ENCODE results near the gene RASGEF1C.
"Not testable (repeated sequence)": the region's sequence is repeated elsewhere in the genome, so short reads cannot be mapped to it uniquely, and the experiment has no call there.

Gene RASGEF1C

DNA sequence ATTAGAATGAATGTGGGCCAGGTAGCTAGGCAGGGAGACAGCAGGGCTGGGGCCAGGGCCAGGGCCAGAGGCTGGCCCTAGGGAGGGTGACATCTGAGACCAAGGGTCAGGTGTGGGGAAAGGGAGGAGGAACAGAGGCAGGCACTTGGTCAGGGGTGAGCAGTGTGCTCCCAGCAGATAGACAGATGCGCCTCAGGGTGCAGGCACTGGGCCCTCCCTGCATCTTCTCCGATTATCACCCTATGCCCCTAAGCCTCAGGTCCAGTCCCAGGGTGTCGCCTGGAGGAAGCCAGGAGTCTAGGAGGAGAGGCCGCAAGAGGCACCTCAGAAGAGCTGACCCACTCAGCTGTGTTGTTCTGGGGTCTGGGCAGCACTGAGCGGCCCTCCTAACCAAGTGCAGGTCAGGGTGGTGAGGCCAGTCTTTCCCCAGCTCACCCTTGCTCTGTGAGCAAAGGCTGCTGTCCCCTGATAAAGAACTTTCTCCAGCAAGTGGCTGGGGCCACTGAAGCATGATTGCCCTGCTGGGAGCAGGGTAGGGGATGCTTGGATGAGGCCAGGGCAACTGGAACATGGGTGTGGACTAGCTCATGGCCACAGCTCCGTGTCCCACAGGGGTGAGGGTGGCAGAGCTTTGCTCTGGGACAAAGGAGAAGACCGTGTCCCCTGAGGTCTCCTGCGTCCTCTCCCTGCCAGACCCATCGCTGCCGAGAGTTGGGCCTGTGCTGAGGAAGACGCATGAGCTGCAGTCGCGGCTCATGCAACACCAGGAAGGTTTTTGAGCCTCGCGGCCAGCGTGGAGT is 2.1 kb upstream of the RASGEF1C start:
- DNase-seq (ENCODE audit: low read depth, low spot score), result no peak

DNA sequence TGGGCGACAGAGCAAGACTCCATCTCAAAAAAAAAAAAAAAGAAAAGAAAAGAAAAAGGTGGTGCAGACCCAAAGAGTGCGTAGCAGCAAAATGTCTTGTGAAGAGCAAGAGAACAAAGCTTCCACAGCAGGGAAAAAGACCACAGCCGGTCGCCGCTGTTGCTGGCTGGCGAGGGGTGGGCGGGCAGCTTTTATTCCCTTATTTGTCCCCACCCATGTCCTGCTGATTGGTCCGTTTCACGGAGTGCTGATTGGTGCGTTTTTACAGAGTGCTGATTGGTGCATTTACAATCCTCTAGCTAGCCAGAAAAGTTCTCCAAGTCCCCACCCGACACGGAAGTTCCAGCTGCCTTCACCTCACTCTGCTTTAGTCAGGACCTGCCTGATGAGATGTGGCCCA is 1.1 kb upstream of the RASGEF1C start:
- not testable (repeated sequence) for DNase-seq (ENCODE audit: low read depth, low spot score)

DNA sequence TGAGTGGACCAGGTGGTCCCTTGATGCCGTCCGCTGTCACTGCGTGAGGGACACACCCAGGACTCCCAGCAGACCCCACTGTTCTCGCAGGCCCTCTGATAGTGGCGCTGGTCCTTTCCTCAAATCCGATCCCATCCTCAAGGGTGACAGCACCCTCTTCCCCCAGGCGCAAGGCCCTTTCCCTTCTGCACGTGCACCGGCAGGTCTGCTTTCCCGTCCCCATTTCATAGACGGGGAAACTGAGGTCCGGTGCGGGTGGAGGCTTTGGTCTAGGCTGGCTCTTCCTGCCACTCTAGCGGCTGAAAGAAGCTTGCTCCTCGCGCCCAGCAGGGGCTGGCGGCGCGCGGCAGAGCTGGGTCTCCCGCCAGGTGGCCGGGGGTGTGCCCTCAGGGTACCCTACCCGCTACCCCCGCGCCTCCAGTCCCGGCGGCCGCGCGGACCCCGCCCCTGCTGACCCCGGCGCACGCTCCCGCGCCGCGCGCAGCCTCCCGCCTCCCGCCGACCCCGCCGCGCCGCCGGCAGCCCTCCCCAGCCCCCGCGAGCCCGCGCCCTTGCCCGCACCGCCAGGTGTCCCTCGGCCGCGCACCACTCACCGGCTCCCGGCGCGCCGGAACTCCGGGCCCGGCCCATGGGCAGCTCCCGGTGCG is 453 bp downstream of the RASGEF1C start:
- DNase-seq (ENCODE audit: low read depth, low spot score), result peak; percentile 50

GRCh38 chr5:180208038-180208434 is 975 bp downstream of the RASGEF1C start:
- no peak for DNase-seq (ENCODE audit: low read depth, low spot score)

DNA sequence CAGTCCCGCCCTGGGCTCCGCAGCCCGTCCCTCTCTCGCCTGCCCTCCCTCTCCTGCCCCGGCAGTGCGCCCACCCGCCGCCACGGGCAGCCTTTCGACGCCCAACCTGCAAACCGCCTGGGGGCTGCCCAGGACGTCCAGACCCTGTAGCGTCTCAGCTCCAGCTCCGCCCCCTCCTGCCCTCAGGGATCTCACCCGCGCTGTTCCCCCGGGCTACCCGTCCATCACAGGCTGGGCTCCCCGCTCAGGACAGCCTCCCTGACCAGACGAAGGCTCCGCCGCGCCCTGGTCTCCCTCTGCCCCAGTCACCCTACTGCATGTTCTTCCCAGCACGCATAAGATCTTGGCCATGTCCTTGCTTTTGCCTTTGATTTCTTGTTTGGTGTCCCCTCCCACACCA is 1.4 kb downstream of the RASGEF1C start:
- no peak for DNase-seq (ENCODE audit: low read depth, low spot score)

GRCh38 chr5:180206993-180207392 is 2.0 kb downstream of the RASGEF1C start:
- no peak for DNase-seq (ENCODE audit: low read depth, low spot score)

DNA sequence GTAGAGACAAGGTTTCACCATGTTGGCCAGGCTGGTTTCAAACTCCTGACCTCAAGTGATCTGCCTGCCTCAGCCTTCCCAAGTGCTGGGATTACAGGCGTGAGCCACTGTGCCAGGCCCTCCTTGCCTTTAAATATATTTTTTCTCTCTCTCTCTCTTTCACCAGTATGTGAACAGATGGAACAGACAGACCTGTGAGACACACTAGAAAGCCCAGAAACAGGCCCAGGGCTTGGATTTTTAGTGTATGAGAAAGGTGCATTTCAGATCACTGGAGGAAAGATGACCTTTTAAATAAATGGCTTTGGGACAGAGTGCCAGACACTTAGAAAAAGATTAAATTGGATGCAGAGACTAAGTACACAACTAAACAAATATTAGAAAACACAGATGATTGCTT is 3.1 kb downstream of the RASGEF1C start:
- DNase-seq (ENCODE audit: low read depth, low spot score), result no peak

- DNase-seq (ENCODE audit: low read depth, low spot score), result no peak
These were observed 4.7 kb downstream of the RASGEF1C start for GRCh38 chr5:180204276-180204819.

DNA sequence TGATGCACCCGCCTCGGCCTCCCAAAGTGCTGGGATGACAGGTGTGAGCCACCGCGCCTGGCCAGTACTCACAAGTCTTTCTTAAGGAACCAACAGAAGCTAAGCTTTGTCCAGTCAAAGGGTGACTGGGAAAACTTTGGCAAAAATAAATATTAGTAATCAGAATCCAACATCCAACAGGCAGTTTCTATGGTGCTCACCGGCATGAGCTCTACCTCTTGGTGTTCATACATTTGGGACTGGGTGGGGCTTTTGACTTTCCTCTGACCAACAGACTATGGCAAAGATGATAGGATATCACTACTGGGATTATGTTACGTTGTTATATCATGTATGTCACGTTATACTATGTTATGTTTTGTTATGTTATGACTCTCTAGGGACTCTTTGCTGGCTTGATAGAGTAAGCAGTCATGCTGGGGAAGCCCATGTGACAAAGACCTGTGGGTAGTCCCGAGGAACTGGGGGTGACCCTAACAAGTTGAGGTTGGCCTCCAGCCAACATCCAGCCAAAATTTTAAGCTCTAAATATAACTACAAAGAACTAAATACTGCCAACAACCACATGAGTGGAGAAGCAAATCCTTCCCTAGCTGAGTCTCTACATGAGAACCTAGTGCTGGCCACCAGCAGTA is 6.0 kb downstream of the RASGEF1C start:
- DNase-seq (ENCODE audit: low read depth, low spot score), result no peak

DNA sequence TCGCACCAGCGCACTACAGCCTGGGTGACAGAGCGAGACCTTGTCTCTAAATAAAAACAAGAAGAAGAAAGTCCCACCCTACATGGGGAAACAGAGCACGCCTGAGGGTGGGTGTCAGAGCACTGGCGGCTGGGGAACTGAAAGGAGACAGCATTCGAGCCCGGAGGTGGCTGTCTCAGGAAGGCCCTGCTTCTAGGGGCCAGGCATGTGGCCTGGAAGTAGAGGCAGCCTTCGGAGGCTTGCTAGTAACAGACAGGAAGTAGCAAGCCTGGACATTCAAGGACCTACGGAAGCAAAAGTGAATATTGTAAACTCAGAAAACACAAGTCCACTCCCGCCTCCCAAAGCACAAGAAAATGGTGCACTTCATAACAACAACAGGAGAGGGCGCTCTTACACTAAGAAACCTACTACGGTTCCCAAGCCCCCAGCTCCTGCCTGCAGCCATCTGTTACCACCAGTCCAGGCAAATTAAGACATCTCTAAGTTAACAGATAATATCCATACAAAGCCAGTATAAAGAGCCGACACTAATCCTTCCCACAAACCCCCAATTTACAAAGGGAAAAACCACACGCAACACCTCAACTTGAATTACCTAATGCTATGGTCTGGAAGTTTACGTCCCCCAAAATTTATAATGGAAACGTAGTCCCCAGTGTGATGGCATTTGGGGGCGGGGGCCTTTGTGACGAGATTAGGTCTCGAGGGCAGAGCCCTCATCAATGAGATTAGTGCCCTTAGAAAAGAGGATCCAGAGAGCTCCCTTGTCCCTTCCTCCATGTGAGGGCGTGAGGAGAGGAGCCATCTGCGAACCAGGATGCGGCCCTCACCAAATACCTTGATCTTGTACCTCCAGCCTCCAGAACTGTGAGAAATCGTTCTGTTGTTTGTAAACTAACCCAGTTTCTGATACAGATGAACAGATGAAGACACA is 7.7 kb downstream of the RASGEF1C start:
- peak; percentile 28 for DNase-seq (ENCODE audit: low read depth, low spot score)

GRCh38 chr5:180199390-180199789 is 9.6 kb downstream of the RASGEF1C start:
- no peak for DNase-seq (ENCODE audit: low read depth, low spot score)

DNA sequence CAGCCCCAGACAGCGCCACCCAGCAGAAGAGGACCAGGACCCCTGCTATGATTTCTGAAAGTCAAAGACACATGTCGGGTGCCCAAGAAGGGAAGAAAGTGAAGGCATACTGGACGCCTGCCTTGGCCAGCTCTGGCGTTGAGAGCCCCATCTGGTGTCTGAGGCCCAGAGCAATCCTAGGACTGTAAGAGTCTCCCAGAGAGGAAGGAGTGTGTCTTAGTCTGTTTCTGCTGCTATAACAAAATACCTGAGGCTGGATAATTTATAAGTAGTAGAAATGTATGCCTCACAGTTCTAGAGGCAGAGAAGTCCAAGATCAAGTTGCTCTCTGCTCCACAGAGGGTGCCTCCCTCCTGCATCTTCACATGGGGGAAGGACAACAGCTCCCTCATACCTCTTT is 10.8 kb downstream of the RASGEF1C start:
- no peak for DNase-seq (ENCODE audit: low read depth, low spot score)

- DNase-seq (ENCODE audit: low read depth, low spot score), result no peak
These were observed 11.9 kb downstream of the RASGEF1C start for GRCh38 chr5:180197016-180197702.

DNA sequence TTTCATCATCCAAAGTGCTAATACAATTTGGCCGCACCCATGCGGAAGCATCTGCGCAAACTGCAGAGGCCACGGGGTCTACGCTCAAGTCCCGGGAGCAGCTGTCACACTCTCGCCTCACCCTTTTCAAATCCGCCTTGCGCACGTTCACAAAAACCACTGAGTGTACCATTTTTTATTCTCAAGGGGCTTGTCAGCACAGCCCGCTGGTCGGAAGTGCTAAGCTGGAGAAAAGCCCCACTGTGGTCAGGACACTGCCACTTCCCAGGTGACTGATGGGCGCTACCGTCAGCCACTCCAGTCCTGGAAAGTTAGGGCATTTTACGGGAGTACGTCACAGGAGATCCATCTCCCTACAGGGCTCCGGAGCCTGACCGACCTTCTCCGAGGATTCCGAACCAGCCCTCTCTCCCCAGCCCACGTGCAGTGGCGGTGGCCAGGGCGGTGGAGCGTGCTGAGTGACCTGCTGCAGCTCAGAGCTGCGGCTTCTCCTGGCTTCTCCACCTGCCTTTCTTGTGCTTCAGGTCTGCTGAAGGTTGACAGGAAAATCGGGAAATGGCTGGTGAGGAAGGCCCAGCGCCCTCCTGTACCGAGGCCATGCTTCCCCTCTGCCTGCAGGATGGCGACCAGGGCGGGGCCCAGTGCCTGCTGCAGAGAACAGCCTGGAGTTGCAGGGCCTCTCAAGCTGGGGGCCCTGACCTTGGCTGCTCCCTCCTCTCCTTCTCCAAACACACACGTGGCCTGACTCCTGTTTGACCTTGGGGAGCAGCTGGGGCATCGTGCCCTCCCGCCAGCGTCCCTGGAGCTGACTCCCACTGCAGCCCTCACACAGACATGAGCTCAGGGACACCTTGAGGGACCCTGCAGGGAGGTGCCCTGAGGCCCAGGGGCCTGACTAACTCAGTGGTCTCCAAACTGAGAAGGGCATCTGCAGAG is 14.3 kb downstream of the RASGEF1C start:
- no peak for DNase-seq (ENCODE audit: low read depth, low spot score)

DNA sequence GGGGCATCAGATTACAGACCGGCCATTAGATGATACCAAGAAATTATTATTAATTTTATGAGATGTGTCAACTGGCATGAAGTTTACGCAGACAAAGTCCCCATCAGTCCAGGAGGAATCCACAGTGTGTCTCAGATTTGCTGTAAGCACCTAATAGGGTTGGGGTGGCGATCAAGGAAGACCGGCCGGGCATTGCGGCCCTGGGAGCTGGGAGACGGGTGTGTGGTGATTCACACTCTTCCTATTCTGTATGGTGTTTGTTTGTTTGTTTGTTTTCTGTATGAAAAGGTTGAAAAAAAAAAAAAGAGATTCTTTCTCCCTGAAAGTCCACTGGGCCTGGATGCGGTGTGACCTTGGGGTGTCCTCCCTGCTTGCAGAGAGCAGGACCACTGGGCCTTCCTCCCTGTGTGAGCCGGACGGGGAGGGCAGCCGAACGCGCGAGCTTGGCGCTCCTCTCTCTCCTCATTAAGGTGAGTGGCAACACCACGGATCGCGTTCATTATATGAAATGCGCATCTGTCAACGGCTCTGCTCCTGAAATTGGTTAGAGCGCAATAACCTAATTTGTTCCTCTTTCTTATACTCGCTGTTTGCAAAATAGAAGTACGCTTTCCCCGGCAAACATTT is 15.1 kb downstream of the RASGEF1C start:
- DNase-seq (ENCODE audit: low read depth, low spot score), result no peak

DNA sequence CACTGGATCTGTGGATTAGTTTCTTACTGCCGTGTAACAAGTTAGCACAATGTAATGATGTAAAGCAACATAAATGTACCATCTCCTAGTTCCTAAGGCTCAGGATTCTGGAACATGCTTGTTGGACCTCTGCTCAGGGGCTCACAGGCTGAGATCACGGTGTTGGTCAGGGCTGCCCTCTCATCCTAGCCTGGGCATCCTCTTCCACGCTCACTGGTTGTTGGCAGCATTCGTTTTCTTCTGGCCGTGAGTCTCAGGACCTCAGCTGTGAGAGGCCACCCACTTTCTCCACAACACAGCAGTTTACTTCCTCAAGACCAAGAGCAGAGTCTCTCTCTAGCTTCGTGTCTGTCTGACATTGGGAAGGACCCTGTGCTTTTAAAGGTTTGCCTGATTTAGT is 17.3 kb downstream of the RASGEF1C start:
- no peak for DNase-seq (ENCODE audit: low read depth, low spot score)

- no peak for DNase-seq (ENCODE audit: low read depth, low spot score)
These were observed 21.2 kb downstream of the RASGEF1C start for GRCh38 chr5:180187767-180188166.

- DNase-seq (ENCODE audit: low read depth, low spot score), result no peak
These were observed 28.2 kb downstream of the RASGEF1C start for GRCh38 chr5:180180846-180181245.

DNA sequence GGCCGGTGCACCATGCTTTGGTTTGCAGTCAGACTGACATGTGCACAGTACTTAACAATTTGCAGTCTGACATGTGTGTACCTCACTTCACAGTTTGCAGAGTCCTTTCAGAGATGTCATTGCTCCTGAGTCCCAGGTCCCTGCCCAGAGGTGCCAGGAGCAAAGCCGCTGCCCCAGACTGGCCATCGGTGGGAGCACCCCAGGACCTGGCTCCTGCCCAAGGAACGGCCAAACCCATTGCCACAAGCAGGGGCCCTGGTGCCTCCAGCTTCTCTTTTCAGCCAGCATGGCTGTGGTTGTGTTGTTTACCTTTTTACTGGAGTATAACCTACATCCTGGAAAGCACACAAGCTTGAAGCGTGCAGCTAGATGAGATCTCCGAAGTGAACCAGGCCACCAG is 28.6 kb downstream of the RASGEF1C start:
- DNase-seq (ENCODE audit: low read depth, low spot score), result no peak

Data from astrocyte of the hippocampus (primary cell).